TTC549 (cell line): ENCODE measurements around the gene ARID1B.

ENCODE experiments used
- FAIRE-seq: peaks from 2 replicates; lab custom pipeline; 2012; peaks lifted over from hg19 to GRCh38; lab: Jason Lieb, UNC

The ARID1B gene

GRCh38 chr6:156909212-156910010 is 132.2 kb downstream of the ARID1B start:
- no peak for FAIRE-seq

- FAIRE-seq: no peak
These were observed 132.8 kb downstream of the ARID1B start for GRCh38 chr6:156910011-156910334.

- FAIRE-seq: no peak
These were observed 133.8 kb downstream of the ARID1B start for GRCh38 chr6:156910938-156911337.

- no peak for FAIRE-seq
These were observed 134.4 kb downstream of the ARID1B start for GRCh38 chr6:156911581-156911980.

GRCh38 chr6:156912431-156912830 is 135.3 kb downstream of the ARID1B start:
- no peak for FAIRE-seq

GRCh38 chr6:156914181-156914580 is 137.0 kb downstream of the ARID1B start:
- FAIRE-seq: no peak

GRCh38 chr6:156916130-156916801 is 139.1 kb downstream of the ARID1B start:
- no peak for FAIRE-seq

- no peak for FAIRE-seq
These were observed 140.0 kb downstream of the ARID1B start for GRCh38 chr6:156917213-156917612.

GRCh38 chr6:156918647-156919046 is 141.5 kb downstream of the ARID1B start:
- no peak for FAIRE-seq

GRCh38 chr6:156919370-156919769 is 142.2 kb downstream of the ARID1B start:
- no peak for FAIRE-seq

GRCh38 chr6:156919814-156920369 is 142.7 kb downstream of the ARID1B start:
- FAIRE-seq: no peak

GRCh38 chr6:156924246-156924645 is 147.1 kb downstream of the ARID1B start:
- no peak for FAIRE-seq

- FAIRE-seq: no peak
These were observed 147.8 kb downstream of the ARID1B start for GRCh38 chr6:156925026-156925425.

GRCh38 chr6:156925718-156926607 is 148.8 kb downstream of the ARID1B start:
- no peak for FAIRE-seq

GRCh38 chr6:156928126-156928525 is 150.9 kb downstream of the ARID1B start:
- no peak for FAIRE-seq

- FAIRE-seq: no peak
These were observed 151.8 kb downstream of the ARID1B start for GRCh38 chr6:156928972-156929371.

GRCh38 chr6:156931283-156931682 is 154.1 kb downstream of the ARID1B start:
- no peak for FAIRE-seq

- FAIRE-seq: no peak
These were observed 156.3 kb downstream of the ARID1B start for GRCh38 chr6:156933201-156934068.

GRCh38 chr6:156934069-156934460 is 156.9 kb downstream of the ARID1B start:
- FAIRE-seq: no peak

GRCh38 chr6:156935000-156935399 is 157.8 kb downstream of the ARID1B start:
- no peak for FAIRE-seq

GRCh38 chr6:156938143-156938542 is 161.0 kb downstream of the ARID1B start:
- FAIRE-seq: no peak

- no peak for FAIRE-seq
These were observed 163.0 kb downstream of the ARID1B start for GRCh38 chr6:156940221-156940620.
